Loucy (cell line): ENCODE results near the gene NFATC1.

ENCODE experiments used
- H2AFZ ChIP-seq: fragments of 200-600 bp; sonication (generic); 2 replicates; pipeline ENCODE4 v1.6.0; 2016; ENCODE audit warnings: antibody characterized with exemption, mild to moderate bottlenecking, low read length, moderate library complexity
- H3F3A ChIP-seq: fragments of 200-600 bp; 2 replicates; pipeline ENCODE4 v1.6.0; 2016; ENCODE audit warnings: antibody characterized with exemption, low read depth, mild to moderate bottlenecking
- H3K27me3 ChIP-seq: fragments of 200-600 bp; sonication (generic); 2 replicates; pipeline ENCODE4 v1.6.1; 2014; ENCODE audit warnings: low read length, mild to moderate bottlenecking; ENCODE audit not compliant: insufficient read depth, poor library complexity, severe bottlenecking
- H3K36me3 ChIP-seq: fragments of 200-600 bp; sonication (generic); 2 replicates; pipeline ENCODE4 v1.6.1; 2016; ENCODE audit warnings: low read length; ENCODE audit not compliant: insufficient read depth
- H3K4me1 ChIP-seq: fragments of 200-600 bp; sonication (generic); 2 replicates; pipeline ENCODE4 v1.5.1; 2014; ENCODE audit warnings: low read length, mild to moderate bottlenecking; ENCODE audit not compliant: insufficient read depth, poor library complexity, severe bottlenecking
- H3K4me2 ChIP-seq: fragments of 200-600 bp; sonication (generic); 2 replicates; pipeline ENCODE4 v1.6.0; 2014; ENCODE audit warnings: antibody characterized with exemption, low read length, low read depth, mild to moderate bottlenecking; ENCODE audit not compliant: poor library complexity, severe bottlenecking
- H3K4me3 ChIP-seq: fragments of 200-600 bp; sonication (generic); 2 replicates; pipeline ENCODE4 v1.5.1; 2014; ENCODE audit warnings: low read length, mild to moderate bottlenecking, mixed read lengths; ENCODE audit not compliant: poor library complexity, severe bottlenecking
- H3K79me2 ChIP-seq: fragments of 200-600 bp; sonication (generic); 2 replicates; pipeline ENCODE4 v1.6.1; 2014; ENCODE audit warnings: low read length; ENCODE audit not compliant: insufficient read depth
- H3K9ac ChIP-seq: fragments of 200-600 bp; sonication (generic); 2 replicates; pipeline ENCODE4 v1.6.0; 2014; ENCODE audit warnings: mild to moderate bottlenecking, low read depth, low read length, moderate library complexity; ENCODE audit not compliant: poor library complexity, severe bottlenecking
- H3K9me2 ChIP-seq: fragments of 200-600 bp; sonication (generic); replicated peaks from 2 replicates; pipeline ENCODE4 v1.6.1; 2016; ENCODE audit warnings: low read depth, low read length, mixed read lengths
- H3K9me3 ChIP-seq: fragments of 200-600 bp; sonication (generic); 2 replicates; pipeline ENCODE4 v1.6.1; 2014; ENCODE audit warnings: mild to moderate bottlenecking, antibody characterized with exemption, low read length, low read depth; ENCODE audit not compliant: insufficient read depth
- H4K20me1 ChIP-seq: fragments of 200-600 bp; sonication (generic); 2 replicates; pipeline ENCODE4 v1.6.0; 2014; ENCODE audit warnings: antibody characterized with exemption, low read length, mild to moderate bottlenecking; ENCODE audit not compliant: insufficient read depth, poor library complexity, severe bottlenecking
- CTCF ChIP-seq: fragments of 200-600 bp; sonication (generic); conservative IDR thresholded peaks from 2 replicates; pipeline ENCODE4 v1.5.1; 2014; ENCODE audit warnings: mild to moderate bottlenecking, antibody characterized with exemption, low read length
- EZH2phosphoT487 ChIP-seq: fragments of 200-600 bp; IDR thresholded peaks from 2 replicates; pipeline ENCODE4 v1.6.1; 2018; ENCODE audit warnings: antibody characterized with exemption, mild to moderate bottlenecking, moderate library complexity, borderline replicate concordance

NFATC1 gene

GRCh38 chr18:79558933-79559416 is 163.2 kb downstream of the NFATC1 start:
- no peaks in the 10 kb centered on the region for H4K20me1 ChIP-seq
- no peaks in the 10 kb centered on the region for H3K4me1 ChIP-seq
- no peak overlapping the region for H3K9ac ChIP-seq
- no peaks in the 10 kb centered on the region for H3F3A ChIP-seq
- TF ChIP-seq CTCF (no peak), EZH2phosphoT487 (no peak)
- H3K4me2 ChIP-seq, result no peak overlapping the region
- no peak overlapping the region for H2AFZ ChIP-seq
- no peaks in the 10 kb centered on the region for H3K27me3 ChIP-seq
- H3K79me2 ChIP-seq, result no peaks in the 10 kb centered on the region
- no peaks in the 10 kb centered on the region for H3K36me3 ChIP-seq
- H3K9me2 ChIP-seq, result no peaks in the 10 kb centered on the region
- H3K9me3 ChIP-seq, result peaks cover 17% of the 10 kb centered on the region; the same call in 1 of the 2 replicates
- no peak overlapping the region for H3K4me3 ChIP-seq

GRCh38 chr18:79559436-79559835 is 163.7 kb downstream of the NFATC1 start:
- Histone ChIP-seq H3K36me3 (no peaks in the 10 kb centered on the region), H2AFZ (no peak overlapping the region), H3K4me2 (no peak overlapping the region), H4K20me1 (no peaks in the 10 kb centered on the region), H3F3A (no peaks in the 10 kb centered on the region), H3K79me2 (no peaks in the 10 kb centered on the region), H3K9me3 (peaks cover 14% of the 10 kb centered on the region; the same call in 1 of the 2 replicates), H3K9me2 (no peaks in the 10 kb centered on the region), H3K4me3 (no peak overlapping the region), H3K9ac (no peak overlapping the region), H3K27me3 (no peaks in the 10 kb centered on the region), H3K4me1 (no peaks in the 10 kb centered on the region)
- TF ChIP-seq CTCF, result no peak
- TF ChIP-seq EZH2phosphoT487, result no peak

- H3K9me3 ChIP-seq, result peaks cover 14% of the 10 kb centered on the region; the same call in 1 of the 2 replicates
- no peaks in the 10 kb centered on the region for H3F3A ChIP-seq
- no peak overlapping the region for H3K4me3 ChIP-seq
- H3K79me2 ChIP-seq, result no peaks in the 10 kb centered on the region
- no peaks in the 10 kb centered on the region for H3K36me3 ChIP-seq
- no peak overlapping the region for H3K9ac ChIP-seq
- H3K9me2 ChIP-seq, result no peaks in the 10 kb centered on the region
- no peaks in the 10 kb centered on the region for H3K27me3 ChIP-seq
- TF ChIP-seq EZH2phosphoT487, result no peak
- TF ChIP-seq CTCF, result no peak
- H3K4me2 ChIP-seq, result no peak overlapping the region
- H2AFZ ChIP-seq, result no peak overlapping the region
- no peaks in the 10 kb centered on the region for H3K4me1 ChIP-seq
- H4K20me1 ChIP-seq, result no peaks in the 10 kb centered on the region
Observed at GRCh38 chr18:79560042-79560860, 164.5 kb downstream of the NFATC1 start.
